ENCODE measurements around the gene DNAJC28.

DNA sequence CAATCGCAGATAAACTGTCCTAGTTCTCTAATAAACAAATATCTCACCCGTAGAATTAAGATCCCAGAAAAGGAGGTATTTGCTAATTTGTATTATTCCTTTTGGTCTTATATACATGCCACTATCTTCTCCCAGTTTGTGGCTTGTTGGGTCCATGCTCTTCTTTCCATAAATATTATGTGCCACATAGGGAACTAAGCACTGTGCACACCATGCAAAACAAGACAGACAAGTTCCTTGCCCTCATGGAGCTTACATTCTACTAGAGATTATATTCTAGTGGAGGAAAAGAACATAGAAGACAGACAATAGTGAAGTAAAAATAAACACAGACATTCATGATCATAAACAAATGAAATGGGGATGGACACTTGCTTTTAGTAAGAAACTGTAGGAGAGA is 45.7 kb upstream of the DNAJC28 start:
- TF ChIP-seq, protein P1, sequence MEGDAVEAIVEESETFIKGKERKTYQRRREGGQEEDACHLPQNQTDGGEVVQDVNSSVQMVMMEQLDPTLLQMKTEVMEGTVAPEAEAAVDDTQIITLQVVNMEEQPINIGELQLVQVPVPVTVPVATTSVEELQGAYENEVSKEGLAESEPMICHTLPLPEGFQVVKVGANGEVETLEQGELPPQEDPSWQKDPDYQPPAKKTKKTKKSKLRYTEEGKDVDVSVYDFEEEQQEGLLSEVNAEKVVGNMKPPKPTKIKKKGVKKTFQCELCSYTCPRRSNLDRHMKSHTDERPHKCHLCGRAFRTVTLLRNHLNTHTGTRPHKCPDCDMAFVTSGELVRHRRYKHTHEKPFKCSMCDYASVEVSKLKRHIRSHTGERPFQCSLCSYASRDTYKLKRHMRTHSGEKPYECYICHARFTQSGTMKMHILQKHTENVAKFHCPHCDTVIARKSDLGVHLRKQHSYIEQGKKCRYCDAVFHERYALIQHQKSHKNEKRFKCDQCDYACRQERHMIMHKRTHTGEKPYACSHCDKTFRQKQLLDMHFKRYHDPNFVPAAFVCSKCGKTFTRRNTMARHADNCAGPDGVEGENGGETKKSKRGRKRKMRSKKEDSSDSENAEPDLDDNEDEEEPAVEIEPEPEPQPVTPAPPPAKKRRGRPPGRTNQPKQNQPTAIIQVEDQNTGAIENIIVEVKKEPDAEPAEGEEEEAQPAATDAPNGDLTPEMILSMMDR (IDR thresholded peaks at IDR 0.05) = no peak
- no peak for TF ChIP-seq EZH2 (IDR thresholded peaks at IDR 0.05; ENCODE audit: borderline replicate concordance, insufficient read depth, low read depth, low read length, poor library complexity, severe bottlenecking)
